Left forelimb (tissue), 1 donor: ENCODE results near the gene BACE2.
"Not testable (repeated sequence)": the region's sequence is repeated elsewhere in the genome, so short reads cannot be mapped to it uniquely, and the experiment has no call there.

Source experiments
- DNase-seq: peaks from one replicate; pipeline ENCODE4 v3.0.0-alpha.2; 2018; ENCODE audit warnings: low spot score

BACE2 gene

DNA sequence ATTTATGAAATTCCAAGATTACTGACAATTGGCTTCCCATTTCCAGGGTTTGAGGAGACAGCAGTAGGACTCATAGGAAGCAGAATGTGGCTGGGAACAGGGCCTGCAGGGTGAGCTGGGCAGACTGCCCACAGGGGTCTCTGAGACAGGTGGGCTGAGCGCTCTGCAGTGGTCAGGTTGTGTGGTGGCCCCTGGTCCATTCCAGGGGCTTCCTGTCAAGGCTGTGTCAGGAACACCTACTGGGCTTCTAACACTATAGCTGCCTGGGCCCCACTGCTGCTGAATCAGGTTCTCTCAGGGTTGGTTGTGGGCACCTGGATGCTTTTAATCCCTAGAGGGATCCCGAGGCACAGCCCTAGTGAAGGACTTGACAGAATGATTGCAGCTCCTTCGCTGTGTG is 72.1 kb downstream of the BACE2 start:
- DNase-seq: no peak

DNA sequence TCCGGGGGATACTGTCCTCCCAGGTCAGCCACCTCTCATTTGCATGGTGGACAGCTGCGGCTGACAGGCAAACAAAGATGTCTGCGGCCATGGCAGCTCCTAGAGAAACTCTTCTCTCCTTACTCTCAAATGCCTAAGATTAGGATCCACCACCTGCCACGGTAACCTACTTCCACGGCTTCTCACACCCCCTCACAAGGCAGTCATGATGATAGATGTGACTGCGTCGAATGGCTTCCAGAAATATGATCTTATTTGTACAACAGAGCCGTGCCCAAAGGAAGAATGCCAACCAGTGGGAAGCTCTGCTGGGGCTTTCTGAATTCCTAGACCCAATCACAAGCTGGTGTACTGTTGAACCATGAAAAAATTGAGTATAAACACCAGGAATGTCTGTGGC is 73.4 kb downstream of the BACE2 start:
- no peak for DNase-seq

DNA sequence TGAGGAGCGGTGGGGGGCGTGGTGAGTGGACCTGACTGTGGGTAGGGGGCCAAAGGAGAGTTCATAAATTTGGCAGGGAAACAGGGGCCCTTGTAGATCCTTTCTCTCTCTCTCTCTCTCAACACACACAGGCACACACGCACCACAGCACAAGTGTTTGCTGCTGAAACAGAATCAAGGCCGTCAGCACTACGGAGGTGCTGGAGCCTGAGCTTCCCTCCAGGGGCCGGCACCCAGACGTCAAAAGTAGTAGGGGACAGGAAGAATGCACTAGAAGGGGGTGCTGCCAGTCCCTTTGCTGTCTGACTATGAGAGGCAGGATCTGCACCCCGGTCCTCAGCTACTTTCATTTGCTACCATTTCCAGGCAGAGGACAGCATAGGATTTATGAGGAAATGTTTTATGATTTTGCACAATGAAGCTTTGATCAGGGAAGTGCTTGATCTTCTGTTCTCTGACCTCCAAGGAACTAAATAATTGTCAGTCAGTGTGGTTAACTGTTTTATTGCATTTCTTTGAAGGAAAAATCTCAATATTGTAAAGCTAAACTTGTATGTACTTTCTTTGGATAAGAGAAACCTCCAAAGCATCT is 74.4 kb downstream of the BACE2 start:
- DNase-seq: no peak

DNA sequence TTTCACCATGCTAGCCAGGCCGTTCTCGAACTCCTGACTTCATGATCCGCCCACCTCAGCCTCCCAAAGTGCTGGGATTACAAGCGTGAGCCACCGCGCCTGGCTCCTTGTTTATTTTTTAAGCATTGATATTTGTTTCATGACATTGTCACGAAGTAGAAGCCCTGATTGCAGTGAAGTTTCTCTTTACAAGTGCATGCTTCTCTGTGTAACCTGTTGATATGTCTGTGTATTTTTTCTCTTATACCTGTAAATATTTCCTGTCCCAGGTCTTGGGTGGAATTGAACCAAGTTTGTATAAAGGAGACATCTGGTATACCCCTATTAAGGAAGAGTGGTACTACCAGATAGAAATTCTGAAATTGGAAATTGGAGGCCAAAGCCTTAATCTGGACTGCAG is 75.1 kb downstream of the BACE2 start:
- DNase-seq: no peak

DNA sequence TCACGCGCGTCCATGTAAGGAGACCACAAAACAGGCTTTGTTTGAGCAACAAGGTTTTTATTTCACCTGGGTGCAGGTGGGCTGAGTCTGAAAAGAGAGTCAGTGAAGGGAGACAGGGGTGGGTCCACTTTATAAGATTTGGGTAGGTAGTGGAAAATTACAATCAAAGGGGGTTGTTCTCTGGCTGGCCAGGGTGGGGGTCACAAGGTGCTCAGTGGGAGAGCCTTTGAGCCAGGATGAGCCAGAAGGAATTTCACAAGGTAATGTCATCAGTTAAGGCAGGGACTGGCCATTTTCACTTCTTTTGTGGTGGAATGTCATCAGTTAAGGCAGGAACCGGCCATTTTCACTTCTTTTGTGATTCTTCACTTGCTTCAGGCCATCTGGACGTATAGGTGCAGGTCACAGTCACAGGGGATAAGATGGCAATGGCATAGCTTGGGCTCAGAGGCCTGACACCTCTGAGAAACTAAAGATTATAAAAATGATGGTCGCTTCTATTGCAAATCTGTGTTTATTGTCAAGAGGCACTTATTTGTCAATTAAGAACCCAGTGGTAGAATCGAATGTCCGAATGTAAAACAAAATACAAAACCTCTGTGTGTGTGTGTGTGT is 76.4 kb downstream of the BACE2 start:
- not testable (repeated sequence) for DNase-seq

DNA sequence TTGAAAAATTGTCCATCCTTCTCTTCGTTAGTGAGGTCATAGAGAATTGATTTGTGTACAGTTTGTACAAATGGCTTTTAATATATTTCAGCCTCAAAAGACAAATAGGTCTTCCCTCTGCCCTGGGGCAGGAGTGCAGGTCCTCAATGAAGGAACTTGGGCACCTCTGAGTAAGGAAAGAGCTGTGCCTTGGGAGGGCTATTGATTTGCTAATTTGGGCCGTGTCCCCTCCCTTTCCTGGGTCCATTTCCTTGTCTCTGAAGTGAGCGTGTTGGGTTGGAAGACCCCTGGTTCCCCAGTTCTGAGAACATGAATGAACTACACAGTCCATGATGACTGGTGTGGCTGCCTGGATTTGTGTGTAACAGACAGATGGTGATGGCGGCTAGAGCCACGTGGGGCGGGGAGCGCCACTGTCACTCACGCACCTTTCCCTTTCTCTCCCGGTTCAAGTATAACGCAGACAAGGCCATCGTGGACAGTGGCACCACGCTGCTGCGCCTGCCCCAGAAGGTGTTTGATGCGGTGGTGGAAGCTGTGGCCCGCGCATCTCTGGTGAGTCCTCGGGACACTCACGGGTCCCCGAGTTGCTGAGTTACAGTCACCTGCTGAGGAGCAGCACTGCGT is 77.7 kb downstream of the BACE2 start:
- DNase-seq: no peak

DNA sequence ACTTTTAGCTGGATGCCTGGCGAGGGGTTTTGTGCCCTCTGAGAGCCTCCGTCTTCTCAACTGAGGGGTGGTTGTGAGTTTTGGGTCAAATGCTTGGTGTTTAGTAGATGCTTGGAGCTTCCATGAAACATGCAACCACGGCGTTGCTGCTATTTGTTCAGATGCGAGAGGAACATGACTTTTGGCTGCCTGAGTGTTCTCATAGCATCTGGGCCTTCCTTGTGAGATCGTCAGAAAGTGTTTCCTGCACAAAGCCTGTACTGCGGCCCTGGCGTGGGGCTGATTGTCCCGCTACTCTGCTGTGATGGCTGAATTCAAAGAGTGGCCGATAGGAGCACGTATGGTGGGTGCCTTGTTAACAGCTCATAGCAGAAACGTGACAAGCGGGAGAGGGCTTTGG is 78.8 kb downstream of the BACE2 start:
- no peak for DNase-seq

DNA sequence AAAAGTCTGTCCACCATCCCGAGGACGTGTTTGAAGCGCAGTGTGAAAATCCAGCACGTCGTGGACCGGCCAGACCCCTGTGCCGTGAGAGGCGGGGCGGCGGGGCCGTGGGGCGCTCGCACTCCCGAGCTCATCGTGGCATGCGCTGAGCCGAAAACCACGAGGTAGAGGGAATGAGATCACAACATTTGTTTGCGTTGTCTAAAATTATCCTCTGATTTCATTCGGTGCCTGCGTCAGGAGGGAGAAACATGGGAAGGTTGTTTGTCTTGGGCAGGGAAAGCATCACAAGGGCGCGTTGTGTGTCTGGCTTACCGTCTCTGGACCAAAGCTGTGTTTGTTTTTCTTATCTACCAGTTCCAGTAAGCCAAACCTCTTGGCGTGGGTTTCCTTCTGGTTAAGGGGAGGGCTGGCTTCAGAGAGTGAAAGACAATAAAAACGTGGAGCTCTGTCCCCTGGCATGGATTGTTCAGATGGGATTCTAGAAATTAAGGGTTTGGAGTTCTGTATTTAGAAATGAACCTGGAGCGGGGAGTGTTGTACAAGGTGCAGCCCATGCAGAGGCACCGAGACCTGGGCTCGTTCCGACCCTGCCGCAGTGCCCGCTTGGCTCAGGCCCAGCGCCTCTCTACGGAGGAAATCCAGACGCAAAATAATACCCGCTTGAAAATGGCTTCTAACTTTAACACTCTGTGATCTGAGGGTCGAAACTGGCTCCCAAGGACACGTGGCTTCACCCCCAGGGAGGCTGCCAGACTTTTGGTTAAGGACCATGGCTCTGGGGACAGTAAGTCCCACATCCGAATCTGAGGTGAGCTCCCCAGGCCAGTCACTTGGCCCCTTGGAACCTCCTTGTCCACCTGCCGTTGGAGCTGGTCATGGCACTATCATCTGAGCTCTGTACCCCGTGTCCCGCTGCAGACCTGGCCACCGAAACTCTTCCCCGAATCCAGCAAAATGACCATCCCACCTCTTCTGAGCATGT is 79.9 kb downstream of the BACE2 start:
- no peak for DNase-seq

DNA sequence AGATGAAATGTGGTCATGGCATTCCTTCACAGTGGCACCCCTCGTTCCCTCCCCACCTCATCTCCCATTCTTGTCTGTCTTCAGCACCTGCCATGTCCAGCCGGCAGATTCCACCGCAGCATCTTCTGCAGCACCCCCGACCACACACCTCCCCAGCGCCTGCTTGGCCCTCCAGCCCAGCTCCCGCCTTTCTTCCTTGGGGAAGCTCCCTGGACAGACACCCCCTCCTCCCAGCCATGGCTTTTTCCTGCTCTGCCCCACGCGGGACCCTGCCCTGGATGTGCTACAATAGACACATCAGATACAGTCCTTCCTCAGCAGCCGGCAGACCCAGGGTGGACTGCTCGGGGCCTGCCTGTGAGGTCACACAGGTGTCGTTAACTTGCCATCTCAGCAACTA is 81.5 kb downstream of the BACE2 start:
- no peak for DNase-seq

DNA sequence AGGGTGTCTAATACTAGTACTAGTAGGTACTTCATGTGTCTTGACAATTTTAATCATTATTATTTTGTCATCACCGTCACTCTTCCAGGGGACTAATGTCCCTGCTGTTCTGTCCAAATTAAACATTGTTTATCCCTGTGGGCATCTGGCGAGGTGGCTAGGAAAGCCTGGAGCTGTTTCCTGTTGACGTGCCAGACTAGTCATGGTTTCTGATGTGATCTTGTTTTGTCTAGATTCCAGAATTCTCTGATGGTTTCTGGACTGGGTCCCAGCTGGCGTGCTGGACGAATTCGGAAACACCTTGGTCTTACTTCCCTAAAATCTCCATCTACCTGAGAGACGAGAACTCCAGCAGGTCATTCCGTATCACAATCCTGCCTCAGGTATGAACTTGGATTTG is 82.6 kb downstream of the BACE2 start:
- DNase-seq: no peak

DNA sequence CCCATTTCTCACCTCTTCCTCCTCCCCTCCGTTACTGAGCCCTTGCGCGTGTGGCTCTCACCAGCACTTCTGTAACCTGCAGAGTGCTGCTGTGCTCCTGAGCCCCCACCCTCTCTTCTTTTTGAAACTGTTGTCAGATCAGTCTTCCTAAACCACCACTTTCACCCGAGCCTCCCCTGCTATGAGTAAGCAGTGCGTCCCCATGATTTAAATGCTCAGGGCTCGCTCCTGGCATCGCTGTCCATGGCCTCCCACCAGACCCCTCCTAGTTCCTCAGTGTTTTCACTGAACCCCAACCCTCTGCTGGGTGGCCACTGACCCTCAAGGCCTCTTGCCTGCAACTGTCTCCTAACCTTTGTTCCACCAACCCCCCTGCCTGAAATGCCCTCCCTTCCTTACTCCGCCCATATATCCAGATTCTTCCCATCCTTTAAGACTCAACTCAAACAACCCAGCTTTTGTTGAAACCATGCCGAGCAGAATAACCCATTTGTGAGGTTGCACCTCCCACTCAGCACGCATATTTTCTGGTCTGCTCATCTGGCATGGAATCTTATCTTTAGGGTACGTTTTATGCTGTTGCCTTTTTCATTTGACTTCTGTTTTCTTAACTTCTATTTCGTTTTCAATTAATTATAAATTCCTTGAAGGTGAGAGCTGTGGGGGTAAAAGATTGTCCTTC is 84.1 kb downstream of the BACE2 start:
- DNase-seq: no peak

DNA sequence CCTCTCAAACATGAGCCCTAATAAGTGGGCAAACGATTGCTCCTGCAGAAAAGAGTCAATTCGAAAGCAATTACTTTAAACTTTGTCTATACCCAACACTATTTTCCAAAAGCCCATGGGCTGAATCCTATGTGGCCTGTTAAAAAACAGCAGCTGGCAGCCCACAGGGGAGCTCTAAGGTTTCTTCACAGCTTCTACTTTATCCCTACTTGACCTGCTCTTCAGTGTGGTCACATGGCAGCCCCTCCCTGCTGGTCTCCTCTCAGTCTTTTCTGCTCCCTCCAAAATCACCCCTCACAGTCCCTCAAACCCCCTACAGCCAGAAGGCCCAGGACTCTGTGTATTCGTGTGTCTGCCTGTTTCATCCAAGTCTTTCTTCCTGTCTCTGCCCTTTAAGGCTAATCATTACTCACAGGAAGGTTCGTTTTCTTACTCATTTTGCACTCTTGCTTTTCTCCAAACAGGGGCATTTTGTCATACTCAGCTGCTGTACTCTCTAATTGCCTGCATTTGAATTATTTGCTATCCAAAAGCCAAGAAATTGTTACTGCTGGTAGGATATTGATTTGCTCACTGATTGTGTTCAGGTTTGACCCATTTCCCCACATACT is 86.2 kb downstream of the BACE2 start:
- no peak for DNase-seq

DNA sequence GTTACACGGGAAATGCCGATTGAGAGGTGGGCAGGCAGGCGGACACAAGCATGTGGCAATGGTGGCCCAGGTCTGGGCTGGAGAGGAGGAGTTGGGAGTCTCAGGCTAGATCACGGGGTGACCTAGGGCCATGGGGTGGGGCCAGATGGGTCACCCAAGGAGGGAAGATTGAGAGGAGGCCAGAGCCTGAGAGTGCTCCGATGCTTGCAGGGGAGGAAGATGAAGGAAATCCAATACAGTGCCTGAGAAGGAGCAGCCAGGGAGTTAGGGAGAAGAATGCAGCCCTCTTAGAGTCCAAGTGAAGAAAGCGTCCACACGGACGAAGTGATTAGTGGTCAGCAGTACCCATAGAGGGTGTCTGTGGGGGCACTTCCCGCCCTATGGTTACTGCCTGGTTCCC is 87.2 kb downstream of the BACE2 start:
- DNase-seq: no peak

DNA sequence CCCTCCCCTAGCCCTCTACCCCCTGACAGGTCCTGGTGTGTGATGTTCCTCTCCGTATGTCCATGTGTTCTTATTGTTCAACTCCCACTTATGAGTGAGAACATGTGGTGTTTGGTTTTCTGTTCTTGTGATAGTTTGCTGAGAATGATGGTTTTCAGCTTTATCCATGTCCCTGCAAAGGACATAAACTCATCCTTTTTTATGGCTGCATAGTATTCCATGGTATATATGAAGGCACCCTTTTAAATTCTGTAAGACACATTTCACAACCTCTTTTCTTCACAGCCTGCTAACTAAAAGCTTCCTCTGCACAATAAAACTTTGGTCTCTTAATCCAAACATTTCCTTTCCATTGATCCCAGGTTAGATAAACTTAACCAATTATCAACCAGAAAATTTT is 88.3 kb downstream of the BACE2 start:
- not testable (repeated sequence) for DNase-seq

DNA sequence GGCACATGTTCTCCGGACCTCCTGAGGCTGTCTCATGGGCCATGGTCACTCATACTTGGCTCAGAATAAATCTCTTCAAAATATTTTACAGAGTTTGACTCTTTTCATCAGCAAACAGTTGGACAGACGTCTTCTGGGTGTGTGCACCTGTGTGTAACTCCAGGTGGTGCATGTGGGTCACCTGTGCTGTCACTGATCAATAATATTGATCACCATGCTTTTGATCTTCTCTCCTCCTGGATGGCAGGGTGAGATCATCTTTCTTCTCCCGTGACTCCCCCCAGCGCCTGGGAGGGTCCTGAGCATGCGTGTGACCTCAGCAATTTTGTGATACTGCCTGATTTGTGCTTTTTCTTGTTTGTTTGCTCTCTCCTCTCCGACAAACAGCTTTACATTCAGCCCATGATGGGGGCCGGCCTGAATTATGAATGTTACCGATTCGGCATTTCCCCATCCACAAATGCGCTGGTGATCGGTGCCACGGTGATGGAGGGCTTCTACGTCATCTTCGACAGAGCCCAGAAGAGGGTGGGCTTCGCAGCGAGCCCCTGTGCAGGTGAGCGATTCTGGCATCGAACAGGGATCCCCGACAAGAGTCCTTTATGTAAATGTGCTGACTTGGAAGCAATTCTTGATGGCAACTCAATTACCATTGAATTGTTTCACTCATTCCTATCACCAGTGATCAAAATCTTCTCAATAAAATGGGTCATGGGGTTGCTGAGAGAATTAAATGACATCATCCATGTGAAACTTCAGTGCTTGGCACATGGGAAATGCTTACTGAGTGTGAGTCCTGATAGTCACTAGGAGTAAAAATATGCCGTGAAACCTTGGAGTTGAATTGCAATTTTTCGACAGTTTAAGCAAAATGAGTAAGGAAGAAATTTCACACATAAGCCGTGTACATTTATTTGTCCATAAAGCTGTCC is 89.1 kb downstream of the BACE2 start:
- no peak for DNase-seq

DNA sequence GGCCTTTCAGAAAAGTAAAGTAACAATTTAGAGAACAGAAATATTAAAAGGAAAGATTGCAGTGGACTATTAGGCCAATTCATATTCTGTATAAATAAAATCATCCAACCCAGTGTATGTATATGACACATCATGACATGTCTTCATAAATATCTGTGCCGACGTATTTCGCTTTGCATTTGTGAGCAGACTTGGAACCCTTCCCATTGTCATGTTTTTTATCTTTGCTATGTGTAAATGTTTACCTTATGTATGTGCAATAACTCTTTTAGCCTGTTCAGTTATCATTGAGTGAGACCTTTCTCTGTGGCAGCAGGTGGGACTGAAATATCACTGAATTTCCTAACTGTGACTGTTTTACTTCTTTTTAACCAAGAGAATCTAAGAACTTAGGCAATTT is 90.7 kb downstream of the BACE2 start:
- DNase-seq: no peak

DNA sequence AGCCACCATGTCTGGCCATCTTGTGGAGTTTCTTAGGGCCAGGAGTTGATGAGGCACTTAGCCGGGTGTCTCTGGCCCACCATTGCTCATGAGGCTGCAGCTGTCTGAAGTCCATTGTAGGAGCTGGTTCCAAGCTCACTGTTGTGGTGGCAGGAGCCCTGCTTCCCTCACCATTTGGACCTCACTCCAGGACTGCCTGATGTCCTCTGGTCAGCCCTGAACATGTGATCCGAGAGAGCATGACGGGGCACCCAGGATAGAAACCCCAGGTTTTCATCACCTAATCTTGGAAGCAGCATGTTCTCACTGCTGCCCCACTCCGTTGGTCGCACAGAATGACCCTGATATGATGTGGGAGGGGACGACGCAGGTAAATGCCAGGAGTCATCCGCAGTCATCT is 92.5 kb downstream of the BACE2 start:
- no peak for DNase-seq

DNA sequence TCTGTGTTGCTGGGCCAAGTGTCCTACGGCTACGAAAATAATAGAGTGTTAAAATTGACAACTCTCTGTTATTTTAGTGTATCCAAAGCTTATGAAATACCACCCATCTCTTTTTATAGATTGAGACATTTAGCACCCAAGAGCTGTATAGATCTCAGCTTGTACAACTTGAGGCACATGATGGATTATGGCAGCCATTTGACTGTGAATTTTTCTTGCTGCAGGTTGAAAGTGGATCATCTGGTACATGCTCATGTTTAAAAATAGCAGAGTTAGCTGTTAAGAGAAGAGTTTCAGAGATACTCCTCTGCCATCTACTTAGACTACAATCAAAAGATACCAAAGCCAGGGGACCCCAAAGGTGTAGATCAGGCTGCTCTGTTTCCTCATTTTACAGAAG is 99.4 kb downstream of the BACE2 start:
- DNase-seq: no peak

DNA sequence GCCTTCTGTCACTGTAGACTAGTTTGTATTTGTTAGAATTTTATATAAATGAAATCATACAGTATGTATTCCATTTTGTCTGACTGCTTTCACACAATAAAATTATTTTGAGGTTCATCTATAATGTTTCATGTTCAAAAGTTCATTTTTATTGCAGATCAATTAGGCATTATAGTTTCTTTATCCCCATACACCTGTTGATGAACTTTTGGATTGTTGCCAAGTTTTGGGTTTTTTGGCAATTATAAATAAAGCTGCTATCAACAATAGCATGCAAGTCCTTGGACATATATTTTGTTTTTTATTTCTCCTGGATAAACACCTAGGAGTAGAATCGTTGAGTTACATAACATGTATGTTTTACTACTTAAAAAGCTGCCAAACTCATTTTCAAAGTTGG is 101.6 kb downstream of the BACE2 start:
- DNase-seq: no peak

DNA sequence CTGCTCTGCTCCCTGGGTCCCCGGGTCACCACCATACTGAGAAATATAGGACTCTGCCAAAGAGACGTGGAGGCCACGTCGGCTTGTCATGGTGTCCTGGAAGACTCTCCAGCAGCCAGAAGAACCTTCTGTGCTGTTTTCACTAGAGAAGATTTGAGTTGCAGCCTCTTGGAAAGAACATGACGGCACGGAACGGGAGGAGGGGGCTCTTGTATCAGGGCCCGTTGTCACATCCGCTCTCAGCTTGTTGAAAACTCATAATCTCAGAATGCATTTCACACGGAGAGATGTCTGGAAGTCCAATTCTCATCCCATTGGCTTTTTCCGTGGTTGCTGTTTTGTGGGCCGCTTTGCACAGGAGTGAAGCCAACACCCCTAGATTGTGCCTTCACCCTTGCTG is 109.2 kb downstream of the BACE2 start:
- DNase-seq: no peak

DNA sequence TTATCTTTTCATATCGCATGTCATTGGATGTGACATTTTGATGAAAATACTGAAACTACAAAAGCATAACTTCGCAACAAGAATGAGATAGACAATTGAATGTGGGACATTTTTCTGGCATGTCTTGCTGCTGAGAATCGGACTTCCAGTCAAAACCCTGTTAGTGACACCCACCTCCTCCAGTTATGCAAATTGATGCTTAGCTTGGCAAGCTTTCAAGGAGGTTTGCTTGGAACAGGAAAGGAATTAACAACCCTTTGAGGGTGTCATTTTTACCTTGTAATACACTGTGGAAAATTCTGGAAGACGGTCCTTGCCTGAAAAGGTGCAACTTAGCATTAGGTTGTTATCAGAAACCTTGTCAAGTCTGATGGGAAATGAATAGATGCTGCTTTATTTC is 109.9 kb downstream of the BACE2 start:
- no peak for DNase-seq
